CD4-positive, alpha-beta T cell treated with Interleukin-10 for 1 hour (primary cell): Measurements from ENCODE around the gene RBP2.
"Not testable (repeated sequence)": the region's sequence is repeated elsewhere in the genome, so short reads cannot be mapped to it uniquely, and the experiment has no call there.

ENCODE experiments used
- DNase-seq: peaks from one replicate; pipeline ENCODE4 v3.0.0-alpha.2; 2020

Gene RBP2

DNA sequence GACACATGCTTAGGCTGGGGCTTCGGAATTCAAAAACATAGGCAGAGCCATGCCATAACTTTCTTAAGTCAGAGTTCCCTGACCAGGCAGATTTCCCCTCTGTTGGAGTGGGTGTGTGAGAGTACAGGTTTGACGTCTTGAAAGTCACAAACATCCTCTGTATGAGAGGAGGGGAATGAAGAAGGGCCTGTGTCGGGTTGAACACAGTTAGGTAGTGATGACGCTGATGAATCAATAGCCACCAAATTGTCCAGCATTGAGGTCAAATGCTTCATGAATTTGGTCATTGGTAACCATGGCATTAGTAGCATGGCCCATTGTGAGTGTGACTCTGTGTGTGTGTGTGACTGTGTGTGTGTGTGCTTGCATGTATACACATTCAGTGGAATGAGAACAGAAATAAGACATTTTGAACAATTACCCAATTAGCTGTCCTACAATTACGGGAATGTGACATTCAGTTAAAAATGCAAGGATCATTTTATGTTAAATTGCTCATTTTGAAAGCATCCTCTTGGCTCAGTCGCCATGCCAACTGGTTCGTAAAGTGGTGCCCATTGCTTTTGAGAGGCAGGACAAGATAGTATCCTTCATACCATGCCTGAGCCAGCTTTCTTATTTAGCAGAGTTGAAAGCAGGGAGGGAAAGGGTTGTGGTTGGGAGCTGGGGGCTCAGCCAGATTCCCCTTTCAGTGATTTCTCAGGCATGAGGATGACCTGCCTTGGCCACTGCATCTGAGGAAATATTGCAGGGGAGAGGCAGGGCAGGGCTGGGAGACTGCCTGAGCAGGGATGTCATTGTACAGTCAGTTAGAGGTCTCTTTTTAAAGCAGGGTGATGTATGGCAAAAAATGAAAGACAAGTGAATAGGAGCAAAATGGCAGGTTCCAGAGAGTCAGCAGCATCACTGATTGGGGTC, 35.4 kb downstream of the RBP2 start:
- DNase-seq = no peak

- DNase-seq = no peak
Measured at GRCh38 chr3:139439278-139439677, 37.0 kb downstream of the RBP2 start.

- DNase-seq = no peak
Measured at GRCh38 chr3:139434764-139435307, 41.5 kb downstream of the RBP2 start.

GRCh38 chr3:139434228-139434627, 42.1 kb downstream of the RBP2 start:
- no peak for DNase-seq

DNA sequence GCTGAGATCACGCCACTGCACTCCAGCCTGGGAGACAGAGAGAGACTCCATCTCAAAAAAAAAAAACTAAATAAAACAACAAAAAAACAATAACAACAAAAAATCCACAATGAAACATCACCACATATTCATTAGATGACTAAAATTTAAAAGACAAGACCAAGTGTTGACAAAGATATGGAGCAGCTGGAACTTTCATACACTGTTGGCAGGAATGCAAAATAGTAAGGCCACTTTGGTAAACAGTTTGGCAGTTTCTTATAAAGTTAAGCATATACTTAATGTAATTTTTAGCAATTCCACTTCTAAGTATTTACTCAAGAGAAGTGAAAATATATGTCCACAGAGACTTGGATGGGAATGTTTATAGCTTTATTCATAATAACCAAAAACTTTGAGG, 43.2 kb downstream of the RBP2 start:
- no peak for DNase-seq

GRCh38 chr3:139430493-139430892, 45.8 kb downstream of the RBP2 start:
- DNase-seq = no peak

DNA sequence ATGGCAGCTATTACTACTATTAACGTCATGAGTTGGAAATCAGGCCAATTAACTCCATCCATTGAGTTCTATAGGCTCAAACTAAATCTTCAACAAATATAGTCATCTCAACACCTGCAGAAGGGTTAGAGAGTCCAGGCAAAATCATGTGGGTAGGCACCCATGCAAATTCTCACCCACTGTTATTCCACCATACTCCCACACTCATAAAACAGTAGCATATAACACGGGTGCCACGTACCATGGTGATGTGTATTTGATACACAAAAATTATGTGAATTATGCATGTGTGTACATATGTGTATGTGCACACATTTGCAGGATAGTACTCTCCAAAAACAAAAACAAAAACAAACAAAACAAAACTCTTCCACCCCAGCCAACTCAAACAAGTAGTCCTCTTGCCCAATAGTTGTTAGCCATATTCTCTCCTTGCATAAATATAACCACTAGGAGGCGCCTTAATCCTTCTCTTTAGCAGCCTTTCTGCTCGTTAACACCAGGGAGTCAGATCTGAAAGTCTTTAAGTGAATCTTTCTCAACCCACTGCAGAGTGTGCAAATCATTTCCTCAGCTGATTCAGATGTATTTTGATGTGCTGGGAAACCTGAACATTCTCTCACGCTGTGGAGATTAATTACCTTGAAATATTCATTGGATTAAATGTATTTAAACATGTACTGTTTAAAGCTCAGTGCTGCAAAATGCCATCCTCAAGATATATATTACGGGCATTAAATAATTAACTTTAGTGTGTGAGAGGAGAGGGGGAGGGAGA, 48.8 kb downstream of the RBP2 start:
- peak; percentile 56 for DNase-seq

- no peak for DNase-seq
Measured at GRCh38 chr3:139425745-139426400, 50.4 kb downstream of the RBP2 start.

DNA sequence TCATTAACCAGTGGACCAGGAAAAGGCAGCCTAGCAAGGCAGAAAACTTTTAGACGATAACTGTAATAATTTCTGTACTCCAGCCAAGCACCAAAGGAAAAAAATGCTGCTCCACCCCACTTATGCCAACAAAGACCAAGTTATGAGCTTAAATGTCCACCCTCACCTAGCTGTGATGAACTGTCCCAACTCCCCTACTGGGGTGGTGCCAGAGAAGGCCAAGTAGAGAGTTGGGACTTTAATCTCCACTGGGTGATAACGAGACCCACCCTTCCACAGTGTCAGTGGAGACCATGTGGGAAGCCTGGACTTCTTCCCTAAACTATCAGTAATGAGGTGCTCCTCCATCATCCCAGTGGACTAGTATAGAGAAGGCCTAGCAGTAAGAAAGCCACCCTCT, 53.1 kb downstream of the RBP2 start:
- DNase-seq = no peak

DNA sequence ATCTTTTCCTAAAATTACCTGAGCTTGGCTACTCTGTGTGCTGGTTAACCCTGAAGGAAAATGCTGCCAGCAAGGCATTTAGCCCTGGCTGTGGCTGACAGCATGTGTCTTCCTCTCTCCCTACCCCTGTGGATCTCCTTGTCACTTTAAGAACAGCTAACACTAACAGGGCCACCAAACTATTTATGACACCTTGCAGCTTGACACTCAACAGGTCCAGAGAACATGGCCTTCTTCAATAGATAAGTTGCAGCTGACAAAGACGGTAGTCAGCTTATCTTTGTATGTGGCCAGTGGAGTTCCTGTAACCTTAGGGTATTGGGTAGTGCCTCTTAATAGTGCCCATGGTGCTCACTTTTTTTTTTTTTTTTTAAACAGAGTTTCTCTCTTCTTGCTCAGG, 54.9 kb downstream of the RBP2 start:
- no peak for DNase-seq

GRCh38 chr3:139421040-139421439, 55.3 kb downstream of the RBP2 start:
- DNase-seq = no peak

GRCh38 chr3:139418144-139418543, 58.2 kb downstream of the RBP2 start:
- no peak for DNase-seq

GRCh38 chr3:139416275-139416674, 60.0 kb downstream of the RBP2 start:
- DNase-seq = no peak

- no peak for DNase-seq
Measured at GRCh38 chr3:139414608-139415224, 61.6 kb downstream of the RBP2 start.

- DNase-seq = not testable (repeated sequence)
Measured at GRCh38 chr3:139412891-139413290, 63.4 kb downstream of the RBP2 start.
